HepG2 (cell line): Measurements from ENCODE around the gene DHRS11. TPM values are rescaled to one million over a fixed set of nuclear protein-coding genes. Genes with fewer than 3 reads are reported as not detected.
A peak's percentile ranks its signal among the peaks of the same experiment; 100 is the strongest.

Source experiments
- ATF4 ChIP-seq, 2 experiments: fragments of 450-650 bp in 1 of 2; sonication (generic) in 1 of 2; formaldehyde crosslinking; IDR thresholded peaks; 2 replicates each; pipeline versions ENCODE4 v1.5.0 to v1.8.0; 2020 to 2022; ENCODE audit warnings: mild to moderate bottlenecking in 1 of 2, missing genetic modification reagents in 1 of 2
- BRF2 ChIP-seq: sonication (generic); formaldehyde crosslinking; IDR thresholded peaks from 2 replicates; pipeline ENCODE4 v1.8.1; 2022; ENCODE audit warnings: mild to moderate bottlenecking, missing genetic modification reagents
- HOXA3 ChIP-seq: sonication (generic); formaldehyde crosslinking; IDR thresholded peaks from 2 replicates; pipeline ENCODE4 v1.5.0; 2020; ENCODE audit warnings: missing genetic modification reagents
- IRF1 ChIP-seq: sonication (generic); formaldehyde crosslinking; IDR thresholded peaks from 2 replicates; pipeline ENCODE4 v1.4.0; 2020; ENCODE audit warnings: low read depth, mild to moderate bottlenecking, missing genetic modification reagents
- IRF2 ChIP-seq: IDR thresholded peaks from 2 replicates; pipeline ENCODE4 v1.6.1; 2018; ENCODE audit warnings: missing genetic modification reagents, missing compliant biosample characterization
- MBNL3 ChIP-seq: fragments of 250-450 bp; sonication (Bioruptor Pico); conservative IDR thresholded peaks from 2 replicates; pipeline ENCODE4 v1.8.0; 2022; ENCODE audit warnings: mild to moderate bottlenecking, inconsistent platforms
- NFIB ChIP-seq: sonication (generic); formaldehyde crosslinking; IDR thresholded peaks from 2 replicates; pipeline ENCODE4 v1.9.0; 2021; ENCODE audit warnings: missing genetic modification reagents, mild to moderate bottlenecking, borderline replicate concordance
- NONO ChIP-seq, 2 experiments: fragments of 450-650 bp in 1 of 2; sonication (generic) in 1 of 2; formaldehyde crosslinking in 1 of 2; IDR thresholded peaks in 1 of 2; conservative IDR thresholded peaks in 1 of 2; 2 replicates each; pipeline versions ENCODE4 v1.6.1 to v1.8.0; 2017 to 2022; ENCODE audit warnings: mild to moderate bottlenecking in 1 of 2, missing genetic modification reagents in 1 of 2, moderate library complexity in 1 of 2
- PHB2 ChIP-seq: fragments of 450-650 bp; IDR thresholded peaks from 2 replicates; pipeline ENCODE4 v1.6.1; 2018; ENCODE audit not compliant: partially characterized antibody
- RCOR2 ChIP-seq: IDR thresholded peaks from 2 replicates; pipeline ENCODE4 v1.6.1; 2016; ENCODE audit warnings: missing biosample characterization, missing genetic modification reagents
- TCF7 ChIP-seq: sonication (generic); IDR thresholded peaks from 2 replicates; pipeline ENCODE4 v1.6.1; 2016; ENCODE audit warnings: antibody characterized with exemption, low read depth
- TFAP4 ChIP-seq: sonication (generic); IDR thresholded peaks from 2 replicates; pipeline ENCODE4 v1.6.1; 2016; ENCODE audit warnings: low read depth, borderline replicate concordance
- ZBTB2 ChIP-seq: sonication (generic); formaldehyde crosslinking; IDR thresholded peaks from 2 replicates; pipeline ENCODE4 v1.8.0; 2022; ENCODE audit warnings: low read depth, missing genetic modification reagents
- ZC3H4 ChIP-seq: sonication (generic); formaldehyde crosslinking; IDR thresholded peaks from 2 replicates; pipeline ENCODE4 v1.4.0; 2020; ENCODE audit warnings: missing genetic modification reagents, borderline replicate concordance
- ZFP41 ChIP-seq: sonication (generic); formaldehyde crosslinking; IDR thresholded peaks from 2 replicates; pipeline ENCODE4 v1.4.0; 2020; ENCODE audit warnings: mild to moderate bottlenecking, missing genetic modification reagents, borderline replicate concordance
- ZNF543 ChIP-seq: sonication (generic); formaldehyde crosslinking; IDR thresholded peaks from 2 replicates; pipeline ENCODE4 v1.4.0; 2020; ENCODE audit warnings: mild to moderate bottlenecking, missing genetic modification reagents
- polyA plus RNA-seq, 8 experiments: library from polyadenylated mRNA; depleted of rRNA in 3 of 8; stranded (reverse) in 7 of 8; unstranded in 1 of 8; fragments of >200 nt; fragmentation: Illumina TruSeq in 4 of 8; extraction: Trizol in 4 of 8; gene quantifications; 2 replicates each; pipeline versions ENCODE4 v1.2.1 to v1.2.3, GENCODE V29; 2011 to 2016; ENCODE audit warnings: low read depth in 4 of 8, missing spikeins in 1 of 8, mixed read lengths in 1 of 8; ENCODE audit not compliant: insufficient read depth in 1 of 8
- total RNA-seq, 5 experiments: library from RNA; depleted of rRNA; stranded (reverse); fragments of >200 nt; fragmentation: Illumina TruSeq; extraction: Trizol; gene quantifications; 2 replicates each; pipeline ENCODE4 v1.2.3, GENCODE V29; 2016; ENCODE audit warnings: low read depth in 1 of 5
- TF ChIP-seq, protein P1 (sequence below): sonication (generic); formaldehyde crosslinking; IDR thresholded peaks from 2 replicates; pipeline ENCODE4 v1.4.0; 2020; ENCODE audit warnings: missing genetic modification reagents

Gene DHRS11
- total and polyA plus RNA-seq, 2 of the 13 experiments (the other 11 are each of a cell fraction or from before 2014, with no cell fraction given): 28.4 to 41.9 TPM

GRCh38 chr17:36601303-36602029 is 9.8 kb downstream of the DHRS11 start, which contains the start of gene MRM1 (continued):
- TF ChIP-seq, protein P1, sequence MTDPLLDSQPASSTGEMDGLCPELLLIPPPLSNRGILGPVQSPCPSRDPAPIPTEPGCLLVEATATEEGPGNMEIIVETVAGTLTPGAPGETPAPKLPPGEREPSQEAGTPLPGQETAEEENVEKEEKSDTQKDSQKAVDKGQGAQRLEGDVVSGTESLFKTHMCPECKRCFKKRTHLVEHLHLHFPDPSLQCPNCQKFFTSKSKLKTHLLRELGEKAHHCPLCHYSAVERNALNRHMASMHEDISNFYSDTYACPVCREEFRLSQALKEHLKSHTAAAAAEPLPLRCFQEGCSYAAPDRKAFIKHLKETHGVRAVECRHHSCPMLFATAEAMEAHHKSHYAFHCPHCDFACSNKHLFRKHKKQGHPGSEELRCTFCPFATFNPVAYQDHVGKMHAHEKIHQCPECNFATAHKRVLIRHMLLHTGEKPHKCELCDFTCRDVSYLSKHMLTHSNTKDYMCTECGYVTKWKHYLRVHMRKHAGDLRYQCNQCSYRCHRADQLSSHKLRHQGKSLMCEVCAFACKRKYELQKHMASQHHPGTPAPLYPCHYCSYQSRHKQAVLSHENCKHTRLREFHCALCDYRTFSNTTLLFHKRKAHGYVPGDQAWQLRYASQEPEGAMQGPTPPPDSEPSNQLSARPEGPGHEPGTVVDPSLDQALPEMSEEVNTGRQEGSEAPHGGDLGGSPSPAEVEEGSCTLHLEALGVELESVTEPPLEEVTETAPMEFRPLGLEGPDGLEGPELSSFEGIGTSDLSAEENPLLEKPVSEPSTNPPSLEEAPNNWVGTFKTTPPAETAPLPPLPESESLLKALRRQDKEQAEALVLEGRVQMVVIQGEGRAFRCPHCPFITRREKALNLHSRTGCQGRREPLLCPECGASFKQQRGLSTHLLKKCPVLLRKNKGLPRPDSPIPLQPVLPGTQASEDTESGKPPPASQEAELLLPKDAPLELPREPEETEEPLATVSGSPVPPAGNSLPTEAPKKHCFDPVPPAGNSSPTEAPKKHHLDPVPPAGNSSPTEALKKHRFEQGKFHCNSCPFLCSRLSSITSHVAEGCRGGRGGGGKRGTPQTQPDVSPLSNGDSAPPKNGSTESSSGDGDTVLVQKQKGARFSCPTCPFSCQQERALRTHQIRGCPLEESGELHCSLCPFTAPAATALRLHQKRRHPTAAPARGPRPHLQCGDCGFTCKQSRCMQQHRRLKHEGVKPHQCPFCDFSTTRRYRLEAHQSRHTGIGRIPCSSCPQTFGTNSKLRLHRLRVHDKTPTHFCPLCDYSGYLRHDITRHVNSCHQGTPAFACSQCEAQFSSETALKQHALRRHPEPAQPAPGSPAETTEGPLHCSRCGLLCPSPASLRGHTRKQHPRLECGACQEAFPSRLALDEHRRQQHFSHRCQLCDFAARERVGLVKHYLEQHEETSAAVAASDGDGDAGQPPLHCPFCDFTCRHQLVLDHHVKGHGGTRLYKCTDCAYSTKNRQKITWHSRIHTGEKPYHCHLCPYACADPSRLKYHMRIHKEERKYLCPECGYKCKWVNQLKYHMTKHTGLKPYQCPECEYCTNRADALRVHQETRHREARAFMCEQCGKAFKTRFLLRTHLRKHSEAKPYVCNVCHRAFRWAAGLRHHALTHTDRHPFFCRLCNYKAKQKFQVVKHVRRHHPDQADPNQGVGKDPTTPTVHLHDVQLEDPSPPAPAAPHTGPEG: 0 out of 2 replicates have a peak, but pooled peaks have one; percentile 40
- TF ChIP-seq ZBTB2 (0 out of 2 replicates have a peak, but pooled peaks have one; percentile 28), NFIB (CRISPR knock-in tag) (no peak), MBNL3 (CRISPR knock-in tag) (no peak), ZNF543 (CRISPR knock-in tag) (0 out of 2 replicates have a peak, but pooled peaks have one; percentile 42), TCF7 (no peak), IRF1 (CRISPR knock-in tag) (0 out of 2 replicates have a peak, but pooled peaks have one; percentile 65), ZFP41 (CRISPR knock-in tag) (no peak), NONO (IDR thresholded peaks at IDR 0.05) (no peak), NONO (CRISPR knock-in tag; conservative IDR thresholded peaks at IDR 0.05) (peak; percentile 63; the same call in 1 of the 2 replicates), PHB2 (no peak), HOXA3 (CRISPR knock-in tag) (peak; percentile 41; the same call in 1 of the 2 replicates), BRF2 (0 out of 2 replicates have a peak, but pooled peaks have one; percentile 29), RCOR2 (CRISPR knock-in tag) (no peak), TFAP4 (peak; percentile 25; the same call in 1 of the 2 replicates), ZC3H4 (peak; percentile 22; the same call in 1 of the 2 replicates), ATF4 (CRISPR knock-in tag; IDR thresholded peaks at IDR 0.05) (no peak), IRF2 (no peak; the same call in 1 of the 2 replicates)
